Measurements from ENCODE around the gene HIPK3.
A peak's percentile ranks its signal among the peaks of the same experiment; 100 is the strongest.
"Not testable (repeated sequence)": the region's sequence is repeated elsewhere in the genome, so short reads cannot be mapped to it uniquely, and the experiment has no call there.

Gene HIPK3

GRCh38 chr11:33257897-33258630 is 883 bp downstream of the HIPK3 start:
- peak overlapping the region; percentile 61 for H3K4me3 ChIP-seq (ENCODE audit: low read depth, low read length)
- H3K36me3 ChIP-seq: no peaks in the 10 kb centered on the region
- no peaks in the 10 kb centered on the region for H3K27me3 ChIP-seq
- no peak; the same call in 1 of the 2 replicates for TF ChIP-seq CTCF (IDR thresholded peaks at IDR 0.05; ENCODE audit: low read depth, low read length)
- DNase-seq: peak; percentile 65
- no peaks in the 10 kb centered on the region for H3K9me3 ChIP-seq
- H3K4me1 ChIP-seq: no peaks in the 10 kb centered on the region; the same call in 1 of the 2 replicates

GRCh38 chr11:33258631-33259205 is 1.5 kb downstream of the HIPK3 start:
- no peaks in the 10 kb centered on the region for H3K36me3 ChIP-seq
- no peaks in the 10 kb centered on the region for H3K9me3 ChIP-seq
- H3K4me3 ChIP-seq (ENCODE audit: low read depth, low read length): peak overlapping the region; percentile 61
- H3K27me3 ChIP-seq: no peaks in the 10 kb centered on the region
- DNase-seq: no peak
- no peaks in the 10 kb centered on the region; the same call in 1 of the 2 replicates for H3K4me1 ChIP-seq
- no peak for TF ChIP-seq CTCF (IDR thresholded peaks at IDR 0.05; ENCODE audit: low read depth, low read length)

GRCh38 chr11:33259869-33260268 is 2.7 kb downstream of the HIPK3 start:
- H3K36me3 ChIP-seq: no peaks in the 10 kb centered on the region
- no peaks in the 10 kb centered on the region for H3K9me3 ChIP-seq
- no peaks in the 10 kb centered on the region for H3K27me3 ChIP-seq
- DNase-seq: no peak
- no peaks in the 10 kb centered on the region; the same call in 1 of the 2 replicates for H3K4me1 ChIP-seq
- peak overlapping the region; percentile 61 for H3K4me3 ChIP-seq (ENCODE audit: low read depth, low read length)
- TF ChIP-seq CTCF (IDR thresholded peaks at IDR 0.05; ENCODE audit: low read depth, low read length): no peak

- H3K9me3 ChIP-seq; DNase-seq; H3K36me3 ChIP-seq; H3K4me3 ChIP-seq (ENCODE audit: low read depth, low read length); H3K27me3 ChIP-seq; H3K4me1 ChIP-seq: not testable (repeated sequence)
Observed at GRCh38 chr11:33261350-33261749, 4.2 kb downstream of the HIPK3 start.

GRCh38 chr11:33262011-33262645 is 4.9 kb downstream of the HIPK3 start:
- TF ChIP-seq CTCF (IDR thresholded peaks at IDR 0.05; ENCODE audit: low read depth, low read length): no peak
- Histone ChIP-seq H3K27me3 (no peaks in the 10 kb centered on the region), H3K4me3 (ENCODE audit: low read depth, low read length) (no peak overlapping the region), H3K9me3 (no peaks in the 10 kb centered on the region), H3K4me1 (no peaks in the 10 kb centered on the region), H3K36me3 (no peaks in the 10 kb centered on the region)
- DNase-seq: no peak

- H3K36me3 ChIP-seq: no peaks in the 10 kb centered on the region
- no peaks in the 10 kb centered on the region for H3K27me3 ChIP-seq
- no peak for DNase-seq
- H3K9me3 ChIP-seq: no peaks in the 10 kb centered on the region
- TF ChIP-seq CTCF (IDR thresholded peaks at IDR 0.05; ENCODE audit: low read depth, low read length): no peak
- H3K4me1 ChIP-seq: no peaks in the 10 kb centered on the region
- H3K4me3 ChIP-seq (ENCODE audit: low read depth, low read length): no peak overlapping the region
Observed at GRCh38 chr11:33263549-33263948, 6.4 kb downstream of the HIPK3 start.

Data from BE2C (cell line).